Myometrial cell (primary cell): Measurements from ENCODE around the gene STK36. TPM values are rescaled to one million over a fixed set of nuclear protein-coding genes. Genes with fewer than 3 reads are reported as not detected.

Experiments
- total RNA-seq: library from RNA; depleted of rRNA; stranded (reverse); fragments of >200 nt; gene quantifications from 2 replicates; pipeline ENCODE4 v1.2.3, GENCODE V29; 2015

The STK36 gene, protein sequence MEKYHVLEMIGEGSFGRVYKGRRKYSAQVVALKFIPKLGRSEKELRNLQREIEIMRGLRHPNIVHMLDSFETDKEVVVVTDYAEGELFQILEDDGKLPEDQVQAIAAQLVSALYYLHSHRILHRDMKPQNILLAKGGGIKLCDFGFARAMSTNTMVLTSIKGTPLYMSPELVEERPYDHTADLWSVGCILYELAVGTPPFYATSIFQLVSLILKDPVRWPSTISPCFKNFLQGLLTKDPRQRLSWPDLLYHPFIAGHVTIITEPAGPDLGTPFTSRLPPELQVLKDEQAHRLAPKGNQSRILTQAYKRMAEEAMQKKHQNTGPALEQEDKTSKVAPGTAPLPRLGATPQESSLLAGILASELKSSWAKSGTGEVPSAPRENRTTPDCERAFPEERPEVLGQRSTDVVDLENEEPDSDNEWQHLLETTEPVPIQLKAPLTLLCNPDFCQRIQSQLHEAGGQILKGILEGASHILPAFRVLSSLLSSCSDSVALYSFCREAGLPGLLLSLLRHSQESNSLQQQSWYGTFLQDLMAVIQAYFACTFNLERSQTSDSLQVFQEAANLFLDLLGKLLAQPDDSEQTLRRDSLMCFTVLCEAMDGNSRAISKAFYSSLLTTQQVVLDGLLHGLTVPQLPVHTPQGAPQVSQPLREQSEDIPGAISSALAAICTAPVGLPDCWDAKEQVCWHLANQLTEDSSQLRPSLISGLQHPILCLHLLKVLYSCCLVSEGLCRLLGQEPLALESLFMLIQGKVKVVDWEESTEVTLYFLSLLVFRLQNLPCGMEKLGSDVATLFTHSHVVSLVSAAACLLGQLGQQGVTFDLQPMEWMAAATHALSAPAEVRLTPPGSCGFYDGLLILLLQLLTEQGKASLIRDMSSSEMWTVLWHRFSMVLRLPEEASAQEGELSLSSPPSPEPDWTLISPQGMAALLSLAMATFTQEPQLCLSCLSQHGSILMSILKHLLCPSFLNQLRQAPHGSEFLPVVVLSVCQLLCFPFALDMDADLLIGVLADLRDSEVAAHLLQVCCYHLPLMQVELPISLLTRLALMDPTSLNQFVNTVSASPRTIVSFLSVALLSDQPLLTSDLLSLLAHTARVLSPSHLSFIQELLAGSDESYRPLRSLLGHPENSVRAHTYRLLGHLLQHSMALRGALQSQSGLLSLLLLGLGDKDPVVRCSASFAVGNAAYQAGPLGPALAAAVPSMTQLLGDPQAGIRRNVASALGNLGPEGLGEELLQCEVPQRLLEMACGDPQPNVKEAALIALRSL (N-terminal part only)
- 18.3 and 45.3 TPM in 2 replicates for total RNA-seq

DNA sequence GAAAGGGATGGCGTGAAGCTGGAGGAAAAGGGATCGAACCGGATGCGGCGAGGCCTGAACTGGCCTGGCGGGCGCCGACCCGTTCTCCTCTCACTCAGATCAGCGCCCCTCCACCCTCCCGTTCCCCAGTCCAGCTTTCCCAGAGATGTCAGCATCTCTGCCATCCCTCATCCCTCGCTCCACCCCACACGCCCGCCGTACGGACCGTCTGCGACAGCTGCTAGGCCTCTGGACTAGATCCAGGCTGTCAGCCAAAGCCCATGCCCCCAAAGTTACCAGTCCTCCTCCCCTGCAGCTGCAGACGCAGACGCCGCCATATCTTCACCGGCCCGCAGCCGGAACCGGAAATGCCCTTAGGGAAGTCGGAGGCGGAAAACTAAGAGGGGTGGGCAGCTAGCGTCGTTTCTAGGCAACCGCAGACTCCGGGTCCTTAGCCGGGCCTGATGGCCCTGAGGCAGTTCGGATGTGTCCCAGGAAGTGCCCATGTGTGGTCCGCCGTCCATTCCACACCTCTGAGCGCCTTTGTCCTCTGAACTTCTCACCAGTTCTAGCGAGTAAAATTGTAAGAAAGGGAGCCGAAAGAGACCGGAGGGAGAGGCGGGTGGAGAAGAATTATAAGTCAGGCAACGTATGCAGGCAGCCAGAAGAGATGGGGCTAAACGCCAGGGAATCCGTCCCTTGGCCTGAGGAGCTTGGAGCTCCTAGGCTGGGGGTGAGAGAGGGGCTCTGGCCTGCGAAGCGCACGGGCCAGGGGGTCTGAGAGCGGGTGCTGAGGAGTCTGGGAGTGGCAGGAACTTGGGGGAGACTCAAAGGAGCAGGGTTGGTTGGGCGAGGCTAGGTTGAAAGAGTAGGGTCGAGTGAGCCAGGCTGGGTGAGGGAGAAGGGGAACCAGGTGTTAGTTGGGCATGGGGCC, at the start of gene STK36, which contains the start of gene RNF25:
TSS of gene STK36 (plus strand) at position 433 of the 913 bp plus-strand sequence. CDS start 744 bp downstream, outside the sequence.
TSS of gene RNF25 (minus strand) at position 349 of the 913 bp plus-strand sequence. CDS start at position 317, 32 bp downstream.

GRCh38 chr2:218659258-218659987, 12.5 kb upstream of the STK36 start, which contains the start of the genes BCS1L and ZNF142:
Gene BCS1L (plus strand): TSS chr2:218659683. CDS start chr2:218660988, 1,305 bp downstream.
Gene ZNF142 (minus strand): TSS chr2:218659623. CDS start chr2:218656429, 3,194 bp downstream.

DNA sequence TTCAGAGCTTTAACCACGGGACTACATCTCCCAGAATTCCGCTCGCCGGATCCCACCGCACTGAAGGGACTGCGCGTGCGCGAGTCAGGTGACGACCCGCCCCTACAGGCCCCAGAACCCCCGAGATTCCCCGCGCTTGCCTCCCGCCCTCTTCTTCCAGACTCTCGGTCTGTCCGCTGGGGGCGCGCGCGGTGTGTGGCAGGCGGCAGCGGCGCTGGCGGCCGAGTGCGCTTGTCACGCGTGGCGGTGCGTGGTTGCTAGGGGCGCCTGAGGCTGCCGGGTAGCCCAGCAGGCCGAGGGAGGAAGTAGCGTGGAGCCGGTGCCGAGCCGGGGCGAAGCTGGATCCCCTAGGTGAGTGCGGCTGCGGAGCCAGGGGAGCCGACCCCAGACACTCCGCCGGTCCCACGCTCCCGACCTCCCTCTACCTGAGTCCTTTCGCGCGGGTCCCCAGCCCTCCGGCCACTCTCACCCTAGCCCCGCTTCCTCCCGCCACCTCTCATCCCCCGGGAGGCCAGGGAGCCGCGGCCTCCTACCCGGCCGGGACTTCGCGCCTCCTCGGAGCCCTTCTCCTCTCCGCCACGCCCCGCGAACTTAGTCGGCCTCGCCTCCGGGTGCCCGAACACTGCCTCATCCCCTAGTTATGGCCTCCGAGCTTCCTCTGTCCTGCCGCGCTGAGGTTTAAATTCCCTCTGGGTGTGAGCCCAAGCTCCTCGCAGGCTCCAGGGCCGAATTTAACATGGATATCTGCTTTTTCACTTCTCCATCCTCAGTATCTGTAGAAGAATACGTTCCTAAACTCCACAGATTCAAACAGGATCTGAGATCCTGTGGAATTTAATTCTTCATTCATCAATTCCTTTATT, 39.0 kb downstream of the STK36 start, which contains the start of gene TTLL4:
TSS of gene TTLL4 (plus strand) at position 149 of the 863 bp plus-strand sequence. CDS start 26,842 bp downstream, outside the sequence.

Other genes with a start within 250 kb of the STK36 start
- gene USP37, start 103.7 kb upstream of the STK36 start, total RNA-seq: 2.0 and 8.5 TPM in 2 replicates
- gene CNOT9, start 103.2 kb upstream of the STK36 start, total RNA-seq: 54.8 and 58.8 TPM in 2 replicates
- gene PLCD4, start 64.2 kb upstream of the STK36 start, total RNA-seq: 0.29 and 0.35 TPM in 2 replicates
- gene ZNF142, start 12.5 kb upstream of the STK36 start, total RNA-seq: 4.4 and 5.5 TPM in 2 replicates
- gene BCS1L, start 12.4 kb upstream of the STK36 start, total RNA-seq: 43.8 and 50.2 TPM in 2 replicates
- 21.9 and 30.7 TPM in 2 replicates for gene RNF25, start 84 bp upstream of the STK36 start, total RNA-seq
- 6.6 and 9.6 TPM in 2 replicates for gene TTLL4, start 38.7 kb downstream of the STK36 start, total RNA-seq
- 19.3 and 20.4 TPM in 2 replicates for gene CYP27A1, start 110.1 kb downstream of the STK36 start, total RNA-seq
- gene PRKAG3, start 159.7 kb downstream of the STK36 start, total RNA-seq: not detected in 2 replicates
- not detected in 2 replicates for gene WNT6, start 187.7 kb downstream of the STK36 start, total RNA-seq
- not detected in 2 replicates for gene WNT10A, start 208.8 kb downstream of the STK36 start, total RNA-seq